HFF-Myc (cell line): ENCODE measurements around the gene UBASH3A.
"Not testable (repeated sequence)": the region's sequence is repeated elsewhere in the genome, so short reads cannot be mapped to it uniquely, and the experiment has no call there.

Experiments
- DNase-seq: peaks from one replicate; pipeline ENCODE4 v3.0.0-alpha.2; 2011; ENCODE audit warnings: low read depth; ENCODE audit errors: extremely low read depth
- H3K4me3 ChIP-seq: replicated peaks from 2 replicates; pipeline ENCODE4 v1.5.1; 2011; ENCODE audit warnings: low read depth, mild to moderate bottlenecking, control low read depth, low read length
- TF ChIP-seq, protein P1 (sequence below): IDR thresholded peaks from 2 replicates; pipeline ENCODE4 v1.5.1; 2012; ENCODE audit warnings: mild to moderate bottlenecking, low read depth, low read length, control low read depth; ENCODE audit errors: missing control alignments

UBASH3A gene

GRCh38 chr21:42407476-42407875 lies 3.8 kb downstream of the UBASH3A start:
- DNase-seq: no peak
- TF ChIP-seq, protein P1, sequence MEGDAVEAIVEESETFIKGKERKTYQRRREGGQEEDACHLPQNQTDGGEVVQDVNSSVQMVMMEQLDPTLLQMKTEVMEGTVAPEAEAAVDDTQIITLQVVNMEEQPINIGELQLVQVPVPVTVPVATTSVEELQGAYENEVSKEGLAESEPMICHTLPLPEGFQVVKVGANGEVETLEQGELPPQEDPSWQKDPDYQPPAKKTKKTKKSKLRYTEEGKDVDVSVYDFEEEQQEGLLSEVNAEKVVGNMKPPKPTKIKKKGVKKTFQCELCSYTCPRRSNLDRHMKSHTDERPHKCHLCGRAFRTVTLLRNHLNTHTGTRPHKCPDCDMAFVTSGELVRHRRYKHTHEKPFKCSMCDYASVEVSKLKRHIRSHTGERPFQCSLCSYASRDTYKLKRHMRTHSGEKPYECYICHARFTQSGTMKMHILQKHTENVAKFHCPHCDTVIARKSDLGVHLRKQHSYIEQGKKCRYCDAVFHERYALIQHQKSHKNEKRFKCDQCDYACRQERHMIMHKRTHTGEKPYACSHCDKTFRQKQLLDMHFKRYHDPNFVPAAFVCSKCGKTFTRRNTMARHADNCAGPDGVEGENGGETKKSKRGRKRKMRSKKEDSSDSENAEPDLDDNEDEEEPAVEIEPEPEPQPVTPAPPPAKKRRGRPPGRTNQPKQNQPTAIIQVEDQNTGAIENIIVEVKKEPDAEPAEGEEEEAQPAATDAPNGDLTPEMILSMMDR: no peak
- H3K4me3 ChIP-seq: no peak overlapping the region

- not testable (repeated sequence) for H3K4me3 ChIP-seq, DNase-seq
Observed at GRCh38 chr21:42408718-42409117, 5.0 kb downstream of the UBASH3A start.

DNA sequence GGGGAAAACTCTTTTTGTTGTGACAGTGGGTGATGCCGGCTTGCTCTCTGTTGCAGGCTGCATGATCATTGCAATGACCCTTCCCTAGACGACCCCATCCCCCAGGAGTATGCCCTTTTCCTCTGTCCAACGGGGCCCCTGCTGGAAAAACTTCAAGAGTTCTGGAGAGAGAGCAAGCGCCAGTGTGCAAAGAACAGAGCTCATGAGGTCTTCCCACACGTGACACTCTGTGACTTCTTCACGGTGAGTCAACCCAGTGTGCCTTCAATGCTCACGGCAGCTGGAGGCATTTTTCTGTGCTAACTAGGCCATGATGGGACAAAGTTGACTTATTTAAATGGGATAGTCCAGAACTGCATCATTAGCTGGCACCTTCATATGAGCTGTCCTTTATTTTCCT lies 5.7 kb downstream of the UBASH3A start:
- DNase-seq: no peak
- no peak overlapping the region for H3K4me3 ChIP-seq
- TF ChIP-seq, protein P1: no peak

- TF ChIP-seq, protein P1: no peak
- no peak overlapping the region for H3K4me3 ChIP-seq
- DNase-seq: no peak
Observed at GRCh38 chr21:42411197-42411869, 7.6 kb downstream of the UBASH3A start.

DNA sequence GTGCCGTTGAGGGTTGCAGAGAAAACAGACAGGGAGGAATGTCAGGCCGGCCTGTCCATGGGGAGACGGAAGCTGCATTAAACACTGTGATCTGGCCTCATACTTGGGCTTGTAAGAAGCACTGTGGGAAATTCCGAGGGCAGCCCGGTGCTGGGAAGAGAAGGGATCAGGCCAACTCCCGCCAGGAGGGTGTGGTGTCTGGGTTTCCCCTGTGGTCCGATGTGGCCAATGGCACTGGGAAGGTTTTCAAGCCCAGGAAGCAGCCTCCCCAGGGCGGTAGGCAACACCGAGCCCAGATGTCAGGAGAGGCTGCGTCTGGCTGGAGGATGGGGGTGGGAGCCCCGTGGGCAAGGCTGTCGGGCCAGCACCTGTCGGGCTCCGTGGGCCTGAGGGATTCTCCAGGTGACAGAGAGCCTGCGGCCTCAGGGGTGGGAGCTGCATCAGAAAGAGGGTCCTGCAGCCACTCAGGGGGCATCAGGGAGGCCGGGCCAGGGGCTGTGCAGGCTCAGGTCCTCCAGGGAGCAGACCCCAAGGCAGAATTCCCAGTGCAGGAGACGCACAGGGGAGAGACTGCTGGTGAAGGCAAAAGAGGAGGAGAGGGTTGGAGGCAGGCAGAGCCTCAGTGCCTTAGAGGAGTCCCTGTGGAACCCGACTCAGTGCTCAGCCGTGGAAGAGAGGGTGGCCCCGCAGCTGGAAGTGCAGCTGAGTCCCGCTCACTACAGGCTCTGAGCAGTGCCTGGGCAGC lies 8.4 kb downstream of the UBASH3A start:
- no peak overlapping the region for H3K4me3 ChIP-seq
- no peak for DNase-seq
- TF ChIP-seq, protein P1: no peak

DNA sequence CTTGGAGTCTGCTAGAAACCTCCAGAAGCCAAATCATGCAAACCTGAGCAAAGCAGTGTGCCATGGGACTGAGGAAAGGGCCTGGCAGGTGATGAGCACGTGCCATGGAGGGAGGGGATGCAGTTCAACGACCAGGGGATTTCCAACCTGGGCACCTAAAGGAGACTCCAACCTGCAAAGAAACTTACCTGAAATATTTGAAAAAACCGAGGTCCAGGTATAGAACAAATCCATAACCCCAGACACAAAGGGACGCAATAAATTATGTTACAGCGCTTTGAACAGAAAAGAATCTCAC lies 8.9 kb downstream of the UBASH3A start:
- TF ChIP-seq, protein P1: no peak
- DNase-seq: no peak
- H3K4me3 ChIP-seq: no peak overlapping the region

GRCh38 chr21:42413093-42413492 lies 9.4 kb downstream of the UBASH3A start:
- no peak overlapping the region for H3K4me3 ChIP-seq
- no peak for DNase-seq
- TF ChIP-seq, protein P1: no peak
